ENCODE measurements around the gene SLF2.
"Not testable (repeated sequence)": the region's sequence is repeated elsewhere in the genome, so short reads cannot be mapped to it uniquely, and the experiment has no call there.

SLF2 gene

GRCh38 chr10:100963826-100964225 is 51.1 kb downstream of the SLF2 start:
- no peak for DNase-seq

DNA sequence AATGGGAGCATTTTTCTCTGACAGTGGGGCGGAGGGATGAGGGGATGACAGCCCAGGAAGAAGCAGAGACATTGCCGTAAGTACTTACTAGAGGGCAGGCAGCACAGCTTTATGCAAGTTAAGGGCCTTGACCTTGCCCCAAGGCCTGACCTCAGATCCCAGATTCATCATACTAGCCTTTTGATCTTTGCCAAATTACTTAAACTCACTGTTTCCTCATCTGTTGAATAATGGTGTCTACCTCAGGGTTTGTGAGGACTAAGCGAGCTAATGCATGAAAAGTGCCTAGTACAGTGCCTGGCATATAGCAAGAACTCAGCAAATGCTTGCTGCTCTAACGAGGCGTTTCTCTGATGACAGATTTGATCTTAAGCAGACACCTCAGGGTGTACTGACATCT is 53.1 kb downstream of the SLF2 start:
- DNase-seq: no peak

GRCh38 chr10:100966887-100967286 is 54.1 kb downstream of the SLF2 start:
- no peak for DNase-seq

GRCh38 chr10:100967332-100967731 is 54.6 kb downstream of the SLF2 start:
- DNase-seq: no peak

- DNase-seq: no peak
These were observed 55.4 kb downstream of the SLF2 start for GRCh38 chr10:100968062-100968736.

DNA sequence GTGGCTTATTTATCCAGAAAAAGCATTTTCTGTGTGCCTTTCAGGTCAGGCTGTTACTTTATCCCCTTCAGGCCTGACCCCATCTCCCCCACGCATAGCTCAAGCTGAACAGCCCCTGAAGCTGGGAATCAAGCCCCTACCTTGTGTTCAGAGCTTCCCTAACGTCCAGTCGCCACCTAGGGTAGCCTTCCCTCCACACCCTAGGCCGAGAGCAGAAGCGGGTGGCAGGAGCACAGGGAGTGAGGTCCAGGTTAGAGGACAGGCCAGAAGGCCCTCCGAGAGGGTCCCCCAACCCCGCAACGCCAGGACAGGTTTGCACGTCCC is 56.1 kb downstream of the SLF2 start:
- DNase-seq: no peak

GRCh38 chr10:100969187-100970075 is 56.7 kb downstream of the SLF2 start, which contains the start of gene SEMA4G:
Gene SEMA4G (plus strand): TSS chr10:100969504. CDS start chr10:100972913, 3,409 bp downstream.
- peak; percentile 40 for DNase-seq

DNA sequence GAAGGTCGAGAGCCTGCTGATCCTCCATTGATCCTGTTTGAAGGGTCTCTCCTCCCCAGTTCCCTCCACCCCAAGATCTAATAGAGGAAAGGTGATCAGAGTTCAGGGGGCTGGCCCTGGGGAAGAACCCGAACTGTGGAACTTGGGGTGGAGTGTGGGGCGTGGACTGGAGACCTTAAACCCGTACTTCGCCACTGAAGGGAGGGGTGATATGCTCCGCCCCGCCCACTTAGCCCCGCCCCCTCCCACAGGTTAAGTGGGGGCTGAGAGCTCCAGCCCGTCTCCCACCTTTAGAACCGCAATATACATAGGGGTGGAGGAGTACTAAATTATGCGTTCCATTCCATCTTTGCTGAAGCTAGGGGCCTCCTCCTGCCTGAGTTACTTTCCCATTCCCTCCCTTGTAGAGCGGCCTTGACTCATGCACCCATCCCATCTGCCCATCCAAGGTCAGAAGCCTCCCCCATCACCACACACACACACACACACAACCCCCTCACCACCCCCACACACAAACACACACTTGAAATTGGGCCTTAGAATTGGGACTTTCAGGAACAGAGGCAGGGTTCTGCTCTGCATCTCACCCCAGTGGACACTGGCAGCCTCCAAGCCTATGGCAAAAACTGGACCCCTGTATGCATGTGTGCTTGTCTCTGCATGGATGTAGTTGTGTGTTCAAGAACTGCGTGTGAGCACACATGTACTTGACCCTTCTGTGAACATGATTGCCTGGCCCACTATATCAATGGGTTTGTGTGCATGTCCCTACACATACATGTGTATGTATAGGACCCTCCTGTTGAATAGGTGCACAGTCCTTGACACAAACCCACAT is 57.5 kb downstream of the SLF2 start:
- DNase-seq: peak; percentile 26

DNA sequence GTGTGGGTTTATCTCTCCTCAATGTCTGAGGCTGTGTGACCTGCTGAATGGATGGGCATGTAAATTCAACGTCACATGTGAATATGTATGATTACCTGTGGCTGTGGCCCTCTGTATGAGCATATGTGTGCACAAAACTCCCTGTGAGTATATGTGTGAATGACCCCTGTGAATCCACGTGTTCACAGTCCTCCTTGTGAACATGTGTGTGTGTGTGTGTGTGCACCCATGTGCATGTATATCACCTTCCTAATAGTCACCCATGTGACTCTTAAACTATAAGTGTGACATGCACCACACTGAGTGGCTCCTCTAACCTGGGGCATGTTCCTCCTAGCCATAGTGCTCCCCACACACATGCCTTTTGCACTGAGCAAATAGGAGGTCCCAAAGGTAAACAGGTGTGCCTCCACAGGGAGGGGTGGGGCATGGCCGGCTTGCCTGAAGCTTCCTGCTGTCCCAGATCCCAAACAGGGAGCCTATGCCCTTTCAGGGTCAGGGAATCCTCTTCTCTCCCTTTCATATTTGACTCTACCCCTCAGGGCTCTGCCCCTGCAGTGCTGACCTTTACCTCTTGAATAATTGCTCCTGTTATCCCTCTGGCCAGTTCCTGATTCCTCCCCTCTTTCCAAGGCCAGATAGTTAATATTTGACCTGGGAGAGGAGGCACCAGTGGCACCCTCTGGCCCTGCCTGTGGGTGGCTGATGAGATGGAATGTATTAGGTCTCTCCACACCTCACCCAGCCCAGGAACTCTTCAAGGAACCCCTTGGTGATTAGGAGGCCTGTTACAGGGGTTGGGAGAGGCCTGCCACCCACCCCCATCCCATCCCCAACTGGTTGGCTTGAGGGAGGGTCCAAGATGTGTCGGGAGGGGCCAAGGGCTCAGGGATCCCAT is 58.4 kb downstream of the SLF2 start:
- no peak for DNase-seq

- no peak for DNase-seq
These were observed 59.5 kb downstream of the SLF2 start for GRCh38 chr10:100972115-100972903.

GRCh38 chr10:100972904-100973535 is 60.3 kb downstream of the SLF2 start:
- no peak for DNase-seq

DNA sequence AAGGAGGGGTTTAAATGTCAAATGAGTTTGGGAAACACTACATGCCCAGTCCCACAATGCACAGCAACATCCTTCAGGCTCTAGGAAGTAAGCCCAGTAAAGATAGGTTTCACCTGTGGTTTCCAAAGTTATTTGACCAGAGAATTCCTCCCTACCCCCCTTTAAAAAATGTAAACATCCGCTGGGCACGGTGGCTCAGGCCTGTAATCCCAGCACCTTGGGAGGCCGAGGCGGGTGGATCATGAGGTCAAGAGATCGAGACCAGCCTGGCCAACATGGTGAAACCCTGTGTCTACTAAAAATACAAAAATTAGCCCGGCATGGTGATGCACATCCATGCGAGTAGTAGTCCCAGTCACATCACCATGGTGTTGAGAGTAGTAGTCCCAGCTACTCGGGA is 62.6 kb downstream of the SLF2 start:
- not testable (repeated sequence) for DNase-seq

DNA sequence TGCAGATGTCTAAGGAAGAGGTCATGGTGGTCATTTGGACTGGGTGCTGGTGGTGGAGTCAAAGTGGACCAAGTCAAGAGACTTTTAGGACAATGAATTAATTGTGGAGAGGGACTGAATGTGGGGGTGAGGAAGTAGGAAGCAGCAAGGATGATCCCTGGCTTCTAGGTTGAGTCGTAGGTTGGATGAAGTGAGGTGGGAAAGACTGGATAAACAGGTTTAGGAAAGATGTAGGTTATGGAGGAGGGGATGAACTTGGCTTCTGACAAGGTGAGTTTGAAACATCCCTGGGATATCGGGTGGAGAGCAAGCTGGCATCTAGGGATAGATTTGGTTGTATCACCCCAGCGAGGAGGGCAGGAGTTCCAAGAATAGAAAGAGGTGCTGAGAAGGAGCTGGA is 64.1 kb downstream of the SLF2 start:
- no peak for DNase-seq

DNA sequence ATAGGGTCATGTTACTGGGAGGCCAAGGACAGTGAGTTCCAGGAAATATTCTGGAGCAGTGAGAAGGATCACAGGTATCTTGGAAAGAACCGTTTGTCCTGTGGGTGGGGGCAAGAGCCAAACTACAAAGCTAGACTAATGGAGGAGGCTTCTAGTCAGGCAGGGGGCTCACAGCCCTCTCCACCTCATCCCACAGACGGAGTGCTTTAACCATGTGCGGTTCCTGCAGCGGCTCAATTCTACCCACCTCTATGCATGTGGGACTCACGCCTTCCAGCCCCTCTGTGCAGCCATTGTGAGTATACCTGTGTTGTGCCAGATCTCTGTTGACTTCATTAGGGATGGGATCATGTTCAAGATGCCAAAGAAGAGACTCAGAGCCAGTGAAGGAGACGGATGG is 64.7 kb downstream of the SLF2 start:
- no peak for DNase-seq

DNA sequence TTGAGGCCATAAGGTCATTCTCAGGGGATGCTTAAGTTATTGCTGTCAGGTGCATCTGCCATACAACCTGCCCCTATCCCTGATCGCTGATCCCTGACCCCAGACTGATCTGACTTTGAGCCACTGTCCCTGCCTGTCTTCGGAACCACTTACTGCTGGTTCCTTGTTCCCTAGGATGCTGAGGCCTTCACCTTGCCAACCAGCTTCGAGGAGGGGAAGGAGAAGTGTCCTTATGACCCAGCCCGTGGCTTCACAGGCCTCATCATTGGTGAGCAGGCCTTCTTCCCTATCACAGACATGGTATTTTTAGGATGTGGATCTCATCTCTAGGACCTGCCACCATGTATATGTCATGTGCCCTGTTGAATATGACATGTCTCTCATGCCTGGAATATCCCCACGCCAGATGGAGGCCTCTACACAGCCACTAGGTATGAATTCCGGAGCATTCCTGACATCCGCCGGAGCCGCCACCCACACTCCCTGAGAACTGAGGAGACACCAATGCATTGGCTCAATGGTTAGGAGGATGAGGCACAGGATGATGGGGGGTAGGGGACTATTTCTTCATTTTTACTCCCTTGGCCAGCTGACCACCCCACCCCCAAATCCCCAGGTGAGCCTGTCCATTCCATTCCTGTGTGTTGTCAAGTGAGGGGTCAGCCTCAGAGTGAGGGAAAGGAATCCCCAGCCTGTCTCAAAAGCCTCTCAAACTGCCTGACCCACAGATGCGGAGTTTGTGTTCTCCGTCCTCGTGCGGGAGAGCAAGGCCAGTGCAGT is 65.5 kb downstream of the SLF2 start:
- DNase-seq: no peak

- DNase-seq: no peak
These were observed 66.1 kb downstream of the SLF2 start for GRCh38 chr10:100978901-100979195.

DNA sequence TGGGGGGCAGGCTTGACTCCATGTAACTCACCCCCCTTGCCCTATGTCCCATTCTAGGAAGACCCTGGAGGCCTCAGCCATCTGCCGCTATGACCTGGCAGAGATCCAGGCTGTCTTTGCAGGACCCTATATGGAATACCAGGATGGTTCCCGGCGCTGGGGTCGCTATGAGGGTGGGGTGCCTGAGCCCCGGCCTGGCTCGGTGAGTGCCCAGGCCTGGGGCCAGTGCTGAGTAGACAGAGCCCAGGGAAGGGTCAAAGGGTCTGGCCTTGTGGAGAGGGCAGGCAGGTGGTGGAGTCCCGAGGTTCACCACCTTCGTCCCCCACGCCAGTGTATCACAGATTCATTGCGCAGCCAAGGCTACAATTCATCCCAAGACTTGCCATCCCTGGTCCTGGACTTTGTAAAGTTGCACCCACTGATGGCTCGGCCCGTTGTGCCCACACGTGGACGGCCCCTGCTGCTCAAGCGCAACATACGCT is 67.1 kb downstream of the SLF2 start:
- no peak for DNase-seq

GRCh38 chr10:100980311-100980710 is 67.5 kb downstream of the SLF2 start:
- no peak for DNase-seq

DNA sequence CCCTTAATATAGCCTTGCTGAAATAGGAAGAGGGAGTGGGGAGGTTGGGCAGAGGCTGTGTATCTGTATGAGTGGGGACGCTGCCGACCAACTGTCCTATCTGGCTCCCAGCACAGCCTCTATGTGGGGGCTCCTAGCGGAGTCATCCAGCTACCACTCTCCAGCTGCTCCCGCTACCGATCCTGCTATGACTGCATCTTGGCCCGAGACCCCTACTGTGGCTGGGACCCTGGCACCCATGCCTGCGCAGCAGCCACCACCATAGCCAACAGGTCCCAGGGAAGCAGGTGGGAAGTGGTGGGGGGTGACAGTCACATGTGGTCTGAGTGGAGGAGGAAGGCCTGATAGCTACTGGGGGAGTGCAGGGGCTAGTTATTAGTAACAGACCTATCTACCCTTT is 67.9 kb downstream of the SLF2 start:
- DNase-seq: no peak

- no peak for DNase-seq
These were observed 68.5 kb downstream of the SLF2 start for GRCh38 chr10:100981178-100981772.
